NCI-H146 treated with DMSO at 0.1 percent for 48 hours (cell line): ENCODE measurements around the gene HSF5.

ENCODE experiments used
- DNase-seq: peaks from one replicate; lab custom pipeline; 2025; ENCODE audit not compliant: unreplicated experiment; lab: John Stamatoyannopoulos, UW

HSF5 gene

DNA sequence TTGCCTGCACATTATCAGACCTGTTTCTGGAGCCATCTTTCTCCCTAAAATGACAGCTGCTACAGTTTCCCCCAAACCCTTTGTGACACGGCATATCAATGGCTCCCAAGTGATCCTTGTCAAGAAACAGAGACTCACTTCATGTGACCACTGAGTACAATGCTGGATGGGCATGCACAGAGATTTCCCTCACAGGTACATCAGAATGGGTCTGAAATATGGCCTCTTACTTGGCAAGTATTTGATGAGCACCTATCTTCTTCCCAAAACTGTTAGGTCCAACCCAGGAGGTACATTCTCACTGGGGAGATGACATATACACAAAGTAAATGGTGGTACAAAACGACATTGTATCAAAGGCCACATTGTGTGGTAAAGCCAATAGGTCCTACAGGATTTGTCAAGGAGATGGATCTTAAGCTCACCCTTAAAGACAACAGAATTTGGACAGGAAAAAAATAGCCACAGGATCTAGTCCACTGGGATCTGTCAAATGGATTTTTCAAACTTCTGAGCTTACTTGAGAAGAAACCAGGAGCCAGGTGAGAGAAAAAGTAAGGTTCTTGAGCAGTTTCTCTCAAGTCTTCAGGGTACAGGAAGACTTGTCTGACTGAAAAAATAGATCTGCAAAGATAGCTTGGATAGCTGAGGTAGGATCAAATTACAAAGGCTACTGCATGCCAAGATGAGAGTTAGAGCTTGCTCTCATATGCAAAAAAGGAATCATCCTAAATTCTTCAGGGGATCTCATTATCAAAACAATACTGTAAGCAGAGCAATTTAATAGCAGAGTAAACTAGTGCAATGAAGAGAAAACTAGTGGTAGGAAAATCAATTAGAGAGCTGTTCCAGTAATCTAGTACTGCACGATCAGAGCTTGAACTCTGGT is 99.7 kb downstream of the HSF5 start:
- DNase-seq: no peak

DNA sequence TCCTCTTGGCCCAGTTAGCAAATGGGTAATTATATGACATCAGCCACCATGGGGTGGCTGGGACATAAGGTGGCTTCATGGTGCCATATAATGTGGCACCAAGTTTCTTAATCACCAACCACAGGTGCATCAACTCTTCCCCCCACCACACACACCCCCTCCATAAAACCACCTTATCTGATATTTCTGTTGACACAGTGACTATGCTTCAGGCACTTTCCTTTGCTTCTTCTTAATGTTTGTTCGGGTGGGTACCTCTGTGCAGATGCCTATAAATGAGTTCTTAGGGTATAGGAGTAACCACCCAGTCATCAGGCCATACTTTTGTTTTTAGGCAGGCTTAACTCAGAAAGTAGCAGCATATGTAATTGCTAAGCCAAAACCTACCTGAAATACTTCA is 100.4 kb downstream of the HSF5 start:
- DNase-seq: no peak

DNA sequence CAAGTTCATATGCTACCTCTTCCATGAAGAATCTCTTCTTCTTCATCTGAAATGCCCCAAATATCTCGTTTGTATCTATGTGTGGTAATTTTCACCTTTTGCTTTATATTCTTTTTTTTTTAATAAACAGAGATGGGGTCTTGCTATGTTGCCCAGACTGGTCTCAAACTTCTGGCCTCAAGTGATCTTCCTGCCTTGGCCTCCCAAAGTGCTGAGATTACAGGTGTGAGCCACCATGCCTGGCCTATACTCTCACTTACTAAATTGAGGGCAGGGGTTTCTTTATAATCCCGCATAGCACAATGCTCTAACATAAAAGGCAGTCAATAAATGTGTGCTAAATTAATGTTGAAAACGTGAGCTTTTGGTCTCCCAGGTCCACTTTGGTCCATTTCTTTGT is 101.5 kb downstream of the HSF5 start:
- no peak for DNase-seq

DNA sequence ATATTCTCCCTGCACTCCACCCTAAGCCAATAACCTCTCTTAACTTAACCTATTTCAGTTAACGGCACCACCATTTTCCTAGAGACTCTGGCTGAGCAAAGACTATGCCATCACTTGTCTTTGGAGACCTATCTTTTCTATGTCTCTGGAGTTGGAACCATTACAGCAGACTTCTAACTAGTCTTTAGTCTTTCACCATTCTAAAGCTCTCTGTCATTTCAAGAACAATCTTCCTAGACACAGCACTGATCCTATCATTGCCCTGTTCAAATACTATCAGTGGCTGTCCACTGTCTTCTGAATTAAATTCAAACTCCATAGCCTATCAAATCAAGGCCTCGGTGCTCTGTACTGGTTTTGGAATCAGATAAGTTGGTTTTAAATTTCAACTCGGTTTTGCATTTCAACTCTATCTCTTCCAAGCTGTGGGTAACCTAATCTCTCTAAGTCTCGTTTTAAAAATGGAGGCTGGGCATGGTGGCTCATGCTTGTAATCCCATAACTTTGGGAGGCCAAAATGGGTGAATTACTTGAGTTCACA is 102.8 kb downstream of the HSF5 start:
- no peak for DNase-seq

DNA sequence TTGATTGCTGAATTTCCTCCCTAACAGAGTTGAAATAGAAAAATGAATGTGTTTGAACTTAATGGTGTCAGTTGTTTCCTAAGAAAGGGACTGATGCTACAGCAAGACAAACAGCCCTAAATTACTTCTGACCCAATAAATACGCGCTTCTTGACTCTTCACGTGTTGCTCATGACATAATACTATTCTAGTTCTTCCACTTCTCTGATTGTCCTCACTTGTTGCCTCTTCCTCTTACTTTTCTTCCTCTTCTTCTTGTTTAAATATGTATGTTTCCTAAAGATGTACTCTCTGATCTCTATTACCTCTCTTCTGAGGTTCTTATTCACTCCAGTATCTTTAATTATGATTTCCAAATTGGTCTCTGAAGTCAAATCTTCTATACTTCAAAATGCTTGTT is 103.3 kb downstream of the HSF5 start:
- DNase-seq: no peak

DNA sequence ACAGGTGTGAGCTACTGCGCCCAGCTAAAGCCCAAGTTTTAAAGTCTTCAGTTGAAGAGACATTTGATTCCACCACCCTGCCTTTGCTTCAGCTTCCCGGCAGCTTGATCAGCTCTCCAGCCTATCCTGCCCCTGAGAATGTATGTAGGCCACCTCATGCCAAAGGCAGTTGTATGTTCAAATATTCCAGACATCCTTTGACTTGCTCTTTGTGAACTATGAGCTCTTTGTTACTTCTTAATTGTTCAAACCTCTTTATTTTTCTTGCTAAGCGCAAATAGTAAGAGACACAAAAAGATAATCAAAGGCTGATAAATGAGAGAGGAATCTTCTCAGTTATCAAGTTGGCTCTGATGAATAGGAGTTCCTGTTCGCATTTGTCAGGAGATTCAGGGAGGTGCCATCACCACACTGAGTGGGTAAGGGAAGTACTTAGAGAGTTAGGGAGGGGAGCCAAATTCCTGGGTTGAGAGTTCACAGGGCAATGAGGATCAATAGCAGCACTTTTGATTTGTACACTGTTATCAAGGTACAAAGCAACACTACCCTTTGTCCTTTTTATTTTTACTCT is 104.2 kb downstream of the HSF5 start:
- DNase-seq: no peak

DNA sequence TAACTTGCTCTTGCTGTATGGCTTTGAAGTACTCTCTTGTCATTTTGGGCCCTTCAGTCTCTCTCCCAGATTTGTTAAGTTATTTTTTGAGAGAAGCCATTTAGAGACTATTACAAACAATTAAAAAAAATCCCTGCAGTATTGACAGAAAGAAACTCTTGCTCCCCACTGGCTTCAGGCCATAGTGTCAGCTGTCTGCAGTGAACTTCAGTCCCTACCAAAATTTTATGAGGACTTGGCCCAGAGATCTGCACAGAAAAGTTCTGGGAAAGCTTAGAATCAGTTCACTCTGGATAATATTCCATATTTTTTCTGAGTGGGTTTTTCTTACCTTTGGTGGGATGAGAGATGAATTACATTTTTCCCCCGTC is 105.4 kb downstream of the HSF5 start:
- DNase-seq: no peak

DNA sequence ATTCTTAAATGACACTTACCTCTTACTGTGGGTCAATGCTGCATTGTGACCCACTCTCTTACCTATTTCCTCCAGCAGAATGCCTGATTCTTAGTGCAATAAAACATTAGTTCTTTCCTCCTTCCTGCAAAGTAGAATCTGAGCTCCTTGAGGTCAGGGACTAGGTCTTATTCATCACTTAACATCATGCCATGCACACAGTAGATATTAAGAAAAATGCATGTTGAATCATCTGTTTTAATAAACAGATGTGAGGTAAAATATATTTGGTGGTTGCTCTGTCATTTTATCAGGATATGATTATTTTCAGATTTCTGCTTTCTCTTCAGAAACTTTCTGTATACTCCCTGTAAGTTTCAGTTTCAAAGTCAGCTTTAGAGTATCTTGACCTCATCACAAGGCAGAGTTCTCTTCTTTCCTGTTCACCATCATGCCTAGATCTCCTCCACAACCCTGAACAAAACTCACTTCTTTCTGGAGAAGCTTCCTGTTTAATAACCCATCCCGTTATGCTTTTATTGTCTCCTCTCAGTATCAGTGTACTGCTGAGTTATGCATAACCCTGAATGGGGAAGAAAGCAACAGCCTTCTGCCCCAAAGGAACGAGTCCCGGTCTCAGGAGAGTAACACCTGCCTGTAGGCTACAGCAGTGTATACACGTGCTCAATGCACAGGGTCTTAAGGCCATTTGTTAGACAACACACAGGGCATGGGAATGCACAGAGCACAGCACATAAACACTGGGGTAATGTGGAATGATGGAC is 105.9 kb downstream of the HSF5 start:
- DNase-seq: no peak

DNA sequence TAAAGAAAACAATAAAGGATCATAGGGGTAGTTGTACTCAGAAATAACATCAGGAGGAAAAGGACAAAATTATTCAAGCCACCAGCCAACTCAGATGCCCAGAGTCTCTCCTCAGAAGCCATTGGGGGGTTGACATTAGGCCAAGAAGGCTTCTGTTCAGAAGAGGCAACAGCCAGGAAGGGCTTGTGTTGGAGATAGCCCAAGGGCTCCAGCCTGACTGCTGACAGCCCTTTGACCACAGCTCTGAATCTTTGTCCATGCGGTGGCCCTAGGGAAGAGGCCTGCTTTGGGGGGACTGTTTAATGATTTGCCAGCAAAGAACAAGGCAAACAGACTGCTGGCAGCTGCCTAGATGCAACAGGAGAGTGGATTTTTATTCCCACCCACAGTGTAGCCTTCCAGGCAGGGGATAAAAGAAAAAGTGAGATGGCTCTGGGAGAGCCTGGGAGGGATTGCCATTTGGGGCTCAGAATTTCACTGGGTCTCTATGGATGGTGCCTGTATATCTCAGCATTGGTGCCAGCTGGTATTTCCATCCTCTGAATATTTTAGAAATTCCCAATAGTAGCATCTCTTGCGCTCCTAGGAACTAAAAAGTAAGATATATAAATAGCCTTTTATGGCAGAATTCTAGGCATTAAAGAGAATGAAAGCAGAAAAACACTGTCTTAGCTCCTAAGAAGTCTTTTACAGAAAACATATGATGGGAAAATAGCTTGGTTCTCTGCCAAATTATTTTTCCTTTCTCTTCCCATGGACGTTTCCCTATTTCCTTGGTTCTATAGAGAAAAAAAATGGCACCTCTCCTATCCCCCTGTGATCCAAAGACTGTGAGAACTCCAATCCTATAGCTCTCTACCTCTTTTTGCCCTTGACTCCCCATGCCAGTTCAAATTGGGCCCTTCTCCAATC is 106.8 kb downstream of the HSF5 start:
- no peak for DNase-seq

DNA sequence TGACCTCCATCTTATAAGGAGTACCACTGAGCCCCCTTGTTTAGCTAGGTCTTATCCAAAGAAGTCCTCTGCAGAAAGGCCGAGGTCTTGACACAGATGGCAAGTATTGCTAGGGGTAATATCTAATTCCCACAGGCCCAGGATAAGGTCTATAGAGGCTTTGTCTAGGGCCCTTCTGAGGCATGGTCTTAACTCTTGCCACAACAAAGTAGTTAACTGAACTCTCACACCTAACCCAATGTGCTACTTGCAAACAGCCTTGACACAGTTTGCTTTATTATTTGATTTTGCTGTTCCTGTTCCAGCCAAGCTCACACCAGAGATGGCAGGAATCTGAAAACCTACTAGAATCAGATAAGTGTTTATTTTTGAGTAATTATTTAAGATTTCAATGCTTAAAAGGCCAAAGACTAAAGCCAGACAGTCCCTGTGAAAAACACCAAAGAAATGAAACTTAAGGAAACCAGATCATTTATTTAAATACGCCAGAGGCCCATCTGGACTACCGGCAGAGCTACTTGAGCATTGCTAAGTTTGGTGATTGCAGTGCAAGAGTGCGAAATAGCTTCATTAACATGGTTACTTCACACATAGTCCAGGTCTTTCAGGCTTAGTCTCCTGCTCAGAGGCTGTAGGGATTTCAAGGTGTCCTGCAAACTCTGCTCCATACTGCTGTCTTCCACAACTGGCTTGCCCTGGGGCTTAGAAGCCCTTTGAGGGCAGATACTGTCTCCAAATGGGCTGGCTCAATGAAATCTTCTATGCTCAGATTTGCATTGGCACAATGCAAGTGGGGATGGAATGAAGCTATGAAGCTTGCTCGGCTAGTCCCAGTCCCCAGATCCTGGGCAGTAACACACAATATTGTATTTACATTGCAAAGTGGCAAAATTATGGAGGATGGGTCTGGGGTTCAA is 107.7 kb downstream of the HSF5 start:
- no peak for DNase-seq

DNA sequence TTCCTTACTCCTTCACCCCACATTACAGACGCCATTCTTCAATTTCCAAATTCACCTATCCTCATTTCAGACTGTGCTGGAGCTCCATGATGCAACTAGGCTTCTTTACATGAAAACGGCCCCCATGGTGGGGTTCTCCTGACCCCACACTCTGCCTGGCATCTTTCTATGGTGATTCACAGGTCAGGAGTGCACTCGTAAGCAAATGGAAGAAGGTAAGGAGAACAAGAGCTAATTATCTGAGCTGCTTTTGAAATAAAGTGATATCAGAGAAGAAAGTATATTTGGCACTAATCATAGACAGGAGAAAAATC is 108.7 kb downstream of the HSF5 start:
- DNase-seq: no peak

DNA sequence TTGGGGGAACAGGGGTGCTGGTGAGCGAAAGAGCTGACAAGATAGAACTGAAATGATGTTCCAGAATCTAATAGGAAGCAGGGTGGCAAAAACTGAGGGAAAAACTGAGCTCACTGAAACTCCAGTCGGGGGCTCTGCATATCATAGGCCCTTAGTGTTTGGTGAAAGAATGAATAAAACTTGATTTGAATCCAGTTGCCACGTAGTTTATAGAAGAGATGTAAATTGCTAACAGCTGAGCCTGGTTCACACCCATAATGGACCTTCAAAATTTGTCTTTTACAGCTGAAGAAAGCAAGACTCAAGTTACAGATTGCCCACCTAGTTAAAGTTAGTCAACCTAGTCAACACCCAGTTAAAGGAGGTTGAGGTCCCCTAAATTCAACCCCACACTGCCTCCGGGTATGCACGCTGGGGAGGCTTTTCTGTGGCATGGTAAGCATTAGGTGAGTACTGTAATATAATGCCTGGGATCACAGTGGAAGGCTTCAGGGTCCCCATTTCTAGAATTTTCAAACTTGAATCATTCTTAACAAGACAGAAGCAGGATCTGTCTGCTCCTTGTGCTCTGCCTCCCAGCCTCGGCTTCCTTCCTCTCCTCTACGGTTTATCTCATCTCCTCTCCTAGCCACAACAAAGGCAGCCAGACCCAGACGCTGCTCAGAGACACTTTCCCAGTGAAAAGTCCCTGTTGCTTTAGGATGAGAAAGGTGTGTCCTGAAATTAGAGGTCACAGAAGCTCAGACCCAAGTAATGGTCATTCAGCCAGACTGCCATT is 109.3 kb downstream of the HSF5 start:
- no peak for DNase-seq

DNA sequence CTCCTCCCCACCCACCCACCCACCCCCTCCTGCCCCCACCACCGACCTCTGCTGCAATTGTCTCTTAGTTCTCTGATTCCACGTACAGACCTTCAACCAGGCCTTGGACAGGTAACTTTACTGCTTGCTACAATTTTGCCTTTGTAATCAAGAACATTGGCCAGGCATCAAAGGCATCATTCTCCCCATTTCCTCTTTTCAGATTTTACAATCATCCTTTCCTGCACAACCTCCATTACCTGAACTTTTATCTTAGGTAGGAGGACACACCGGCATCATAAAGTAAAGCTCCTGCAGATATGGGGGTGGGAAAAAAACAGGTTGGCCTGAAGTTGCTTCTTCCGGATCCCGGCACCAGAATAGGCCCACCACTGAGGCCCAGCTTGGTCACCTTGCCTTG is 110.5 kb downstream of the HSF5 start:
- no peak for DNase-seq

DNA sequence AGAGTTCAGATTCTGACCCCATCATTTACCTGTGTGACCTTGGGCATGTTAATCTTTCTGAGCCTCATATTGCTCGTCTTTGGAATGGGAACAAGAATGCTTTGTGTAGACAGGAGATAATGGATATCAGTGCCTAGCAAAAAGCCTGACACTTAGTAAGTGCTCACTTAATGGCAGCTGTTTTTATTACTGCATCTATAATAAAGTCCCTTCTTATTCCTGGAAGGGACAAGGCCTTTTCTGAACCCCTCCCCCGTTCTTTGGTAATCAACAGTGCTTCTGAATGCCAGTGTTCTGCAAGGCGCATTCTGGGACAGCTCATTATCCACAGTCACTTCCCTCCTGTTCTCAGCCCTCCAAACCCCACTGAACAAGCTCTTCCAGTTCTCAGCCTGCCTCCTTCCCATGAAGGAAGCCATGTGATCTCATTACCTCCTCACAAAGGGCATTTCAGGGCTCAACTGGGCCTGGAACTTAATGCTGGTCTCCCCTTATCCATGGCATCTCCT is 111.1 kb downstream of the HSF5 start:
- no peak for DNase-seq

DNA sequence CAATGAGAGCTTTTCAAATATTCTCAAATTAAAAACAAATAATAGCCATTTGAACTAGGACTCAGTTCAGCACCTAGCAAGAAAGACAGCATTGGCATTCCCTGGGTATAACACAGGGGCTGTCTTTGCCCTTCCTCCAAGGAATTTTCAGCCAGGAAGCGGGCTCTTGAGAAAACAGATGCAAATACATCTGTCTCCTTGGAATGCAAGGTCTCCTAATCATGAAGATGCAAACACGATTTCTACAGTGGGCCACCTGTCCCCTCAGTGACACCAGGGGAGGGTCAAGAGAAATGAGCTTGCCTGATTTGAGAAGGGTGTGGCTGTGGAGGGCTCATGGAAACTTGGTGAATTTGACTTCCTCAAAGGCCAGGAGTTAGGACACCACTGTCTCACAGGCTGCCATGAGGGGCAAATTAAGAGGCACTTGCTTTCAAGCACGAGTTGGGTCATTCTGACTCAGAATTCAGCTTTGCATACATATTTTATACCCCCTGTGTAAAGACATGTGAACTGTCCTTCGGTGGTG is 111.7 kb downstream of the HSF5 start:
- no peak for DNase-seq

DNA sequence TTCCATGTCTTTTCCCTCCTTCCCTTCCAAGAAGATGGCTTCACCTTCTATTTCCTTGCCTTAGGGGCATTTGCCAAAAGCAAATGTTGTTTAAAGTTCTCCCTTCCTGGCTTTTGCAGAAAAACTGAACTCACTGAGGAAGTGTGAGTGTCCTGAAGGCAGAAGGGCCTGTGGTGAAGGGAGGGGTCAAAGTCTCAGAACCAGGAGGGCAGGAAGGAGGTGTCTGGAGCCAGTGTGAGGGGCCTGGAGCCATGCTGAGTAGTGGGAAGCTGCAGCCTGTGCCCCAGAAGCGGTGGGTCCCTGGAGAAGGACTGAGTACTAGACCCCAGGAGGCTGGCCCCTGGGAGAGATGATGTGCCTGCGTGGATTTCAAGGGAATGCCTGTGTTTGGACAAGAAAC is 112.4 kb downstream of the HSF5 start:
- no peak for DNase-seq

DNA sequence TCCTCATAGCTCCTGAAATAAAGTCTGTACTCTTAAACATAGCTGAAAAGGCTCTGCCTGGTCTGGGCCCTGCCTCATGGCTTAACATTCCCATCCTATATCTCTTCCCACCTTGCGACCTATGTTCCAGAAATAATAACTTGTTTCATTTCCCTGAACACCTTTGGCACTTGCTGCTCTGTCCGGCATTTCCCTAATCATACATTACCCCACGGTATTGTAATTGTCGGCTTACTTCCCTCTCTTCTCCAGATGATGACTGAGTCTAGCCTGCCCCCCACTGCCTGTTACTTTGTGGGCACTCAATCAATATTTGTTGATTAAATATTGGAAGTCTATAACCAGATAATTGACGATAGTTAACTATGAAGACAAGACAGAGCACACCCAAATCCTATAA is 113.0 kb downstream of the HSF5 start:
- no peak for DNase-seq

DNA sequence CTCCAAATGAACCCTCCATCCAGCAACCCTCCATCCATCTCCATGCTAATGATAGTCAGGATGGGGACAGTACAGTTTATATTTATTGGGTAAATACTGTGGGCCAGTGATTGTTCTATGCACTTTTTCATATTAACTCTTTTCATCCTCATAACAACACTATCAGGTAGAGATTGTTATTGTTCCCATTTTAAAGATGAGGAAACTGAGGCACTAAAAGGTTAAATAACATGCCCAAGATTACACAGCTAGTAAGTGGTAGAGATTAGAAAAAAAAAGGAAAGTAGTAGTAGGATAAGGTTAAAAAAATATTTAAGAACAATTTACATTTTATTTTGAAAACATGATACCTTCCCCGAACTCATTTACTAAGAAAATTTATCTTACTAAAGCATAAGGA is 114.3 kb downstream of the HSF5 start:
- no peak for DNase-seq

DNA sequence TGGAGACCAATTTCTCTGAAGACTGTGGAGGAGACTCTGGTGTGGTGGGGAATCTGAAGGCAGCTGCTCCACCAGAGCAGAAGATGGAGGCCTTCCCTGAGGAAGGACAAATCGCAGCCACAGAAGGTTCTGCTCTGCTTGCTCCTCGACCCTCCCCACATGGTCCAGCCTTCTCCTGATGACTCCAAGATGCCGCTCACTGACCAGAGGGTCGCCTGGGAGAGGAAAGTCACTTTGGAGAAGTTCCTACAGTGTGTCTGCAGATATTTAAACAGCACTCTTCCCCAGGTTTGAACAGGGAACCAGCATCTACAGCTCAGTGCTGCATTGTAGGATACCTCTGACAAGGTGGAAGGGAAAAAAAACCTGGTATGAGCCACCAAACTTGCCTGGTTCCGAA is 115.2 kb downstream of the HSF5 start:
- no peak for DNase-seq
